Thyroid gland (tissue), 4 donors: ENCODE measurements around the gene NDST1. TPM values are rescaled to one million over a fixed set of nuclear protein-coding genes. Genes with fewer than 3 reads are reported as not detected.
A peak's percentile ranks its signal among the peaks of the same experiment; 100 is the strongest.

Source experiments
- DNase-seq, 2 donors: peaks; one replicate each; pipeline ENCODE4 v3.0.0-alpha.2; 2019
- H3K27ac ChIP-seq, 3 donors: fragments of 200-600 bp; sonication (generic); 1 replicate in 2 of 3; 2 replicates in 1 of 3; pipeline ENCODE4 v1.5.1; 2016 to 2019; ENCODE audit warnings: mild to moderate bottlenecking in 1 of 3, moderate library complexity in 1 of 3
- H3K27me3 ChIP-seq: fragments of 200-600 bp; sonication (generic); one replicate; pipeline ENCODE4 v1.5.1; 2019
- H3K36me3 ChIP-seq, 2 donors: fragments of 200-600 bp; sonication (generic); one replicate each; pipeline ENCODE4 v1.5.1; 2016 to 2019
- H3K4me1 ChIP-seq, 2 donors: fragments of 200-600 bp; sonication (generic); one replicate each; pipeline ENCODE4 v1.5.1; 2017 to 2019
- H3K4me3 ChIP-seq, 3 donors: fragments of 200-600 bp; sonication (generic); replicated peaks in 1 of 3; 1 replicate in 2 of 3; 2 replicates in 1 of 3; pipeline ENCODE4 v1.5.1; 2016; ENCODE audit warnings: mild to moderate bottlenecking in 1 of 3
- H3K9me3 ChIP-seq: fragments of 200-600 bp; sonication (generic); one replicate; pipeline ENCODE4 v1.5.1; 2017
- POLR2A ChIP-seq, 2 donors: fragments of 450-650 bp; IDR thresholded peaks; one replicate each; pipeline ENCODE4 v1.6.1; 2017; ENCODE audit warnings: antibody characterized with exemption in 2 of 2, mild to moderate bottlenecking in 2 of 2, moderate library complexity in 1 of 2
- WGBS, 2 donors: methylation state at CpG; one replicate each; pipeline ENCODE4 v1.1.5; 2017; 5-methylcytosine and 5-hydroxymethylcytosine counted together
- intact Hi-C: fragments of 100-400 bp; cut with DNase I; formaldehyde crosslinking; loops from one replicate; pipeline ENCODE4 v1.15.1; 2023
- total RNA-seq, 4 donors: library from RNA; depleted of rRNA; stranded (reverse); fragments of >200 nt; gene quantifications; one replicate each; pipeline ENCODE4 v1.2.3, GENCODE V29; 2016
- TF ChIP-seq, protein P1 (sequence below), 6 experiments: fragments of 200-600 bp in 3 of 6; fragments of 450-650 bp in 3 of 6; sonication (generic) in 3 of 6; IDR thresholded peaks; one replicate each; pipeline ENCODE4 v1.5.1; 2016 to 2019; ENCODE audit warnings: antibody characterized with exemption in 6 of 6, mild to moderate bottlenecking in 2 of 6, inconsistent platforms in 1 of 6, moderate library complexity in 1 of 6

Gene NDST1
- total RNA-seq, 4 donors from 2014 or later, result 84.9 to 171 (median 113) TPM

DNA sequence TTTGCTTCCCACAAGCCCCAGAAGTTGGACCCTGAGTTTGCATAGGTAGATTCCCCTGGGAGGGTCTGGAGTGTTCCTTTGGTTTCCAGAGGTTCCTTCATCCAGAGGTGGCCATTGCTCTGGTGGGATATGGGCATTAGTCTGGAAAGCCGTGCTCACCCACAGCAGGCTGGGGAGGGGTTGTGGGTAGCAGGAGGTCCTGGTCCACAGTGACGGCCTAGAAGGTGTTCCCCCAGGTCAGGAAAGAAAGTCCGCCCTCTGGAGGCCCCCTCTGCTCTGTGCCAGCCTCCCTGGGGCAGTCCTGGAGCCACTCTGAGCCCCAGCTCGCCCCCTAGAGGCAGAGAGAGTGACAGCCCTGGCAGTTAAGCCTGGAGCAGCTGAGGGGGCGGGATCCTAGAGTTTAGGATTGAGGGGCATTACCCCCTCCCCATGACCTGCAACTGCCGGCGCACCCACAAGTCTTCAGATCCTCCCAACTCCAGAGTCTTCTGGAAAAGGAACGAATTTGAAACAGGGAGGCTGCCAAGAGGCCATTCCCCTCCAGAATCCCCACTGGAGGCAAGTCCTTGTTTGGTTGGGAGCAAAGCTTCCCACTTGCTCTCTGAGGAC, 36.8 kb downstream of the NDST1 start:
- intact Hi-C loops, result loop anchor here (2.0 kb wide), 1 partner anchor 86 kb away; no protein-coding TSS in a partner anchor
- H3K9me3 ChIP-seq, result no peaks in the 10 kb centered on the region
- no peak overlapping the region for H3K4me3 ChIP-seq
- peak overlapping the region in 1 of 3 donors; percentile 2 for H3K27ac ChIP-seq
- peaks cover 19 to 28% of the 10 kb centered on the region in 2 donors for H3K4me1 ChIP-seq
- DNase-seq, result peak; percentile 68 to 70
- 43 to 70% methylated on average over 4 to 7 of the region's 8 CpGs for WGBS, 2 donors
- H3K36me3 ChIP-seq, result peaks cover 39 to 53% of the 10 kb centered on the region in 2 donors
- H3K27me3 ChIP-seq, result no peaks in the 10 kb centered on the region
- TF ChIP-seq, protein P1, sequence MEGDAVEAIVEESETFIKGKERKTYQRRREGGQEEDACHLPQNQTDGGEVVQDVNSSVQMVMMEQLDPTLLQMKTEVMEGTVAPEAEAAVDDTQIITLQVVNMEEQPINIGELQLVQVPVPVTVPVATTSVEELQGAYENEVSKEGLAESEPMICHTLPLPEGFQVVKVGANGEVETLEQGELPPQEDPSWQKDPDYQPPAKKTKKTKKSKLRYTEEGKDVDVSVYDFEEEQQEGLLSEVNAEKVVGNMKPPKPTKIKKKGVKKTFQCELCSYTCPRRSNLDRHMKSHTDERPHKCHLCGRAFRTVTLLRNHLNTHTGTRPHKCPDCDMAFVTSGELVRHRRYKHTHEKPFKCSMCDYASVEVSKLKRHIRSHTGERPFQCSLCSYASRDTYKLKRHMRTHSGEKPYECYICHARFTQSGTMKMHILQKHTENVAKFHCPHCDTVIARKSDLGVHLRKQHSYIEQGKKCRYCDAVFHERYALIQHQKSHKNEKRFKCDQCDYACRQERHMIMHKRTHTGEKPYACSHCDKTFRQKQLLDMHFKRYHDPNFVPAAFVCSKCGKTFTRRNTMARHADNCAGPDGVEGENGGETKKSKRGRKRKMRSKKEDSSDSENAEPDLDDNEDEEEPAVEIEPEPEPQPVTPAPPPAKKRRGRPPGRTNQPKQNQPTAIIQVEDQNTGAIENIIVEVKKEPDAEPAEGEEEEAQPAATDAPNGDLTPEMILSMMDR (IDR thresholded peaks at IDR 0.05), result peak; percentile 46 to 83 (median 70)
- TF ChIP-seq POLR2A (IDR thresholded peaks at IDR 0.05), result no peak

DNA sequence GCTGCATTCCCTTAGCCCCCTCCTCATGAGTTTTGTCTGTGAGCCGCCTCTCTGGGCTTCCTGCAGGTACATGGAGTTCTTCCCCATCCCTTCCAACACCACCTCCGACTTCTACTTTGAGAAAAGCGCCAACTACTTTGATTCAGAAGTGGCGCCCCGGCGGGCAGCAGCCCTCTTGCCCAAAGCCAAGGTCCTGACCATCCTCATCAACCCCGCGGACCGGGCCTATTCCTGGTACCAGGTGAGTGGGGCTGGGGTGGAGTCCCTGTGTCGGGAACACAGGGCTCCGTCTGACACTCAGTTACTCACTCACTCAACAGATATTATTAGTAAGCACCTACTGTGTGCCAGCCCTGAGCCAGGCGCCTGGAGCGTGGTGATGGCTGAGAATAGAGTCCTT, 37.3 kb downstream of the NDST1 start:
- TF ChIP-seq, protein P1 (IDR thresholded peaks at IDR 0.05), result no peak
- Histone ChIP-seq H3K4me1 (peaks cover 15 to 23% of the 10 kb centered on the region in 2 donors), H3K9me3 (no peaks in the 10 kb centered on the region), H3K27ac (no peak overlapping the region), H3K36me3 (peaks cover 38 to 52% of the 10 kb centered on the region in 2 donors), H3K4me3 (no peak overlapping the region), H3K27me3 (no peaks in the 10 kb centered on the region)
- intact Hi-C loops, result loop anchor here (2.0 kb wide), 1 partner anchor 86 kb away; no protein-coding TSS in a partner anchor
- DNase-seq, result no peak
- 95% methylated on average over 13 of the region's 13 CpGs for WGBS, 2 donors

DNA sequence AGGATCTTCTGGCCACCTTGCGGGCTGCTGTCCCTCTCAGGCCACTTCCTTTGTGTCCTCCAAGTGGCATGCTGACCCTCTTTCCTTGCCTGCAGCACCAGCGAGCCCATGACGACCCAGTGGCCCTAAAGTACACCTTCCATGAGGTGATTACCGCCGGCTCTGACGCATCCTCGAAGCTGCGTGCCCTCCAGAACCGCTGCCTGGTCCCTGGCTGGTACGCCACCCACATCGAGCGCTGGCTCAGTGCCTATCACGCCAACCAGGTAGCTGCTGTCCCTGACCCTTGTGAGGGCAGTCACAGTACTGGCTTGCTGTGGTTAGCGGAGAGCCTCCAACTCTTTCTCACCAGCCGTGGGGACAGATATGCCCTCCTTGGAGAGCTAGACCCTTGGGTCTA, 40.2 kb downstream of the NDST1 start:
- intact Hi-C loops, result no loop called here
- no peak overlapping the region for H3K4me3 ChIP-seq
- DNase-seq, result no peak
- 92 to 95% methylated on average over 15 of the region's 15 CpGs for WGBS, 2 donors
- no peak overlapping the region for H3K27ac ChIP-seq
- no peak for TF ChIP-seq POLR2A (IDR thresholded peaks at IDR 0.05)
- TF ChIP-seq, protein P1 (IDR thresholded peaks at IDR 0.05), result no peak
- H3K36me3 ChIP-seq, result peaks cover 54 to 63% of the 10 kb centered on the region in 2 donors
- no peaks in the 10 kb centered on the region for H3K4me1 ChIP-seq
- no peaks in the 10 kb centered on the region for H3K27me3 ChIP-seq
- no peaks in the 10 kb centered on the region for H3K9me3 ChIP-seq

DNA sequence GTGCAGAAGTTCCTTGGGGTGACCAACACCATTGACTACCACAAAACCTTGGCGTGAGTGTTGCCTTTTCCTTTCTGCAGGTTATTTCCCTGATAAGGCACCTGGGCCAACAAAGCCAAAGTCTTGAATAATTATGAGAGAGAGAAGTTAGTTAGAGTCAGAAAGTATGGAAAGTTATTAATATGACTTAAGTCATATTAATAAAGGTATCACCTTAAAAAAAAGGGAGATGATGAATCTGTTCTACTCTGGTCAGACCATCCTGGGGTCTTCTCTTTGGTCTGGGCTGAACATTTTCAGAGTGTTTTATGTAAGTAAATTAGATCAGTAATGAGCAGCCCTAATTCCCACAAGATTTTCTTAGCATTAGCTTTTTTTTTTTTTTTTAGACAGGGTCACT, 41.8 kb downstream of the NDST1 start:
- Histone ChIP-seq H3K4me1 (no peaks in the 10 kb centered on the region), H3K27me3 (no peaks in the 10 kb centered on the region), H3K36me3 (peaks cover 68 to 72% of the 10 kb centered on the region in 2 donors), H3K27ac (no peak overlapping the region), H3K9me3 (no peaks in the 10 kb centered on the region), H3K4me3 (no peak overlapping the region)
- TF ChIP-seq, protein P1 (IDR thresholded peaks at IDR 0.05), result no peak
- no peak for TF ChIP-seq POLR2A (IDR thresholded peaks at IDR 0.05)
- intact Hi-C loops, result no loop called here
- no peak for DNase-seq
- 88 to 100% methylated on average over 1 of the region's 1 CpG for WGBS, 2 donors

DNA sequence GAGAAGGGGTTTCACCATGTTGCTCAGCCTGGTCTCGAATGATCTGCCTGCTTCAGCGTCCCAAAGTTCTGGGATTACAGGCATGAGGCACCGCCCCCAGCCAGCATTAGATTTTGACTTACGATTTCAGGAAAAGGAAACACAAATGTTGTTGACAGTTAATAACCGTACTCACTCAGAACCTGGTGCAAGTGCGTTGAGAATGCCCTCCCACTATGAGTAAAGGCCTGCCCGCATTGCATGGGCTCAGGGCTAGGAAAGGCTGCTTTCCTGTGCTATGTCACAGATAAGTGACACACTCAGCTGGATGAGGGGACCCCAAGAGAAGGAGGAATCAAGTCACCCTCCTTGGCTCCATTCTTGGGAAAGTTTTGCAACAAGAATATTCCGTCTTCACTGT, 42.4 kb downstream of the NDST1 start:
- H3K4me3 ChIP-seq, result no peak overlapping the region
- no peaks in the 10 kb centered on the region for H3K4me1 ChIP-seq
- no peak for DNase-seq
- H3K27ac ChIP-seq, result no peak overlapping the region
- no peaks in the 10 kb centered on the region for H3K9me3 ChIP-seq
- TF ChIP-seq, protein P1 (IDR thresholded peaks at IDR 0.05), result no peak
- TF ChIP-seq POLR2A (IDR thresholded peaks at IDR 0.05), result no peak
- WGBS, 2 donors, result 68 to 87% methylated on average over 8 of the region's 8 CpGs
- no peaks in the 10 kb centered on the region for H3K27me3 ChIP-seq
- intact Hi-C loops, result no loop called here
- peaks cover 68 to 70% of the 10 kb centered on the region in 2 donors for H3K36me3 ChIP-seq
